Osteoblast (primary cell): Measurements from ENCODE around the gene DNASE2. TPM values are rescaled to one million over a fixed set of nuclear protein-coding genes. Genes with fewer than 3 reads are reported as not detected.
"Not testable (repeated sequence)": the region's sequence is repeated elsewhere in the genome, so short reads cannot be mapped to it uniquely, and the experiment has no call there.

ENCODE experiments used
- DNase-seq: peaks from one replicate; pipeline ENCODE4 v3.0.0; 2011; ENCODE audit warnings: low spot score, mixed read lengths; ENCODE audit not compliant: insufficient read length; ENCODE audit errors: missing footprints
- H2AFZ ChIP-seq: 2 replicates; pipeline ENCODE4 v1.6.0; 2011; ENCODE audit warnings: mild to moderate bottlenecking, low read length
- H3K27ac ChIP-seq: 2 replicates; pipeline ENCODE4 v1.5.1; 2011; ENCODE audit warnings: mild to moderate bottlenecking, low read depth, low read length, moderate library complexity
- H3K27me3 ChIP-seq: 2 replicates; pipeline ENCODE4 v1.6.0; 2012; ENCODE audit warnings: mild to moderate bottlenecking, control low read depth, inconsistent platforms, low read length, moderate library complexity; ENCODE audit not compliant: insufficient read depth
- H3K36me3 ChIP-seq: 2 replicates; pipeline ENCODE4 v1.5.1; 2011; ENCODE audit warnings: mild to moderate bottlenecking, low read length, control low read depth, moderate library complexity; ENCODE audit not compliant: insufficient read depth
- H3K4me1 ChIP-seq: 2 replicates; pipeline ENCODE4 v1.5.1; 2011; ENCODE audit warnings: mild to moderate bottlenecking, low read length, control low read depth, moderate library complexity; ENCODE audit not compliant: insufficient read depth
- H3K4me2 ChIP-seq: 2 replicates; pipeline ENCODE4 v1.6.0; 2011; ENCODE audit warnings: mild to moderate bottlenecking, low read length; ENCODE audit not compliant: insufficient read depth
- H3K4me3 ChIP-seq: fragments of 200-600 bp; sonication (generic); 3 replicates; pipeline ENCODE4 v1.5.1; 2012; ENCODE audit warnings: mild to moderate bottlenecking, low read length, inconsistent platforms; ENCODE audit not compliant: insufficient read depth
- H3K79me2 ChIP-seq: 2 replicates; pipeline ENCODE4 v1.6.0; 2012; ENCODE audit warnings: mild to moderate bottlenecking, low read length, control low read depth, inconsistent platforms; ENCODE audit not compliant: insufficient read depth
- H3K9me3 ChIP-seq: 2 replicates; pipeline ENCODE4 v1.5.1; 2011; ENCODE audit warnings: low read depth, low read length, control low read depth
- H4K20me1 ChIP-seq: 2 replicates; pipeline ENCODE4 v1.6.0; 2012; ENCODE audit warnings: mild to moderate bottlenecking, low read length, control low read depth; ENCODE audit not compliant: insufficient read depth
- CTCF ChIP-seq: IDR thresholded peaks from 2 replicates; pipeline ENCODE4 v1.5.1; 2011; ENCODE audit warnings: mild to moderate bottlenecking, low read depth, low read length, moderate library complexity; ENCODE audit errors: extremely low read depth
- total RNA-seq: library from RNA; depleted of rRNA; stranded (reverse); fragments of >200 nt; gene quantifications from 2 replicates; pipeline ENCODE4 v1.2.3, GENCODE V29; 2012

DNASE2 gene
- total RNA-seq, 1 donor: 48.1 TPM

- peak overlapping the region; percentile 65 for H3K27ac ChIP-seq
- peak overlapping the region; percentile 98 for H3K4me2 ChIP-seq
- no peaks in the 10 kb centered on the region for H3K9me3 ChIP-seq
- no peak for TF ChIP-seq CTCF
- peaks cover 10% of the 10 kb centered on the region for H3K79me2 ChIP-seq
- H3K27me3 ChIP-seq: peaks cover 8% of the 10 kb centered on the region
- H3K4me1 ChIP-seq: peaks cover 13% of the 10 kb centered on the region
- peaks cover 2% of the 10 kb centered on the region for H4K20me1 ChIP-seq
- DNase-seq: peak; percentile 59
- peak overlapping the region; percentile 96 for H2AFZ ChIP-seq
- peaks cover 17% of the 10 kb centered on the region for H3K36me3 ChIP-seq
- peak overlapping the region; percentile 92 for H3K4me3 ChIP-seq
Measured at GRCh38 chr19:12891553-12892021, 10.3 kb upstream of the DNASE2 start.

DNA sequence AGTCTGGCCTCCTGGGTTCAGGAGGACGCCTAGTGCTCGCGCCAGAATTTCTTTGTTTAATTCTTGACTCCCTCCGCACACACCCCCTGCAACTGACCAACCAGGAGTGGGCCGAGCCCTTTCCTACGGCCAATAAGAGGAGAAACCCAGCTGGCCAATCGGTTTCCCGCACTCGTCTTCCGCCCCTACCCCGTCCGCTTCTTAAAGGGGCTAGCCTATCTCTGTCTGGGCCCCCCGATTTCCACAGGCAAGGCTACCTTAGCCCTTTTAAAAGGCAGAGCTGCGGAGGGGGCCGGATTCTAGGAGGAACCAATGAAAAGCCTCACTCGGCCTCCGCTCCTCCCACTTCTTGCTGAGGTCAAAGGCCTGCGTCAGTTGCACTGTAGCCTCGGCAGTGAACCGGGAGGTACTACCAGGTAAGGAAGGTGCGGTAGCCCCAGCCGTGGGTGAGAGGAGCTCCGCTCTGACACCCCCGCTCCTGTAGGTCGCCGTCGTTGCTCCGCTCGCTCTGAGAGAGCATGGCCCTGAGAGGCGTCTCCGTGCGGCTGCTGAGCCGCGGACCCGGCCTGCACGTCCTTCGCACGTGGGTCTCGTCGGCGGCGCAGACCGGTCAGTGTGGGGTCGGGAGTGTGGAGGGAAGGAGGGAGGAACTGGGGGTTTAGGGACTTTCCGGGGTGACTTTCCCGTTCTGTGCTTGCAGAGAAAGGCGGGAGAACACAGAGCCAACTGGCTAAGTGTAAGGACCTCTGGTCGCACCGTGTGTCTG lies 9.7 kb upstream of the DNASE2 start, which contains the start of gene GCDH:
Gene GCDH, plus strand, starts transcription at position 374 of the 766 bp plus-strand sequence. Its CDS starts 145 bp downstream, at position 519.
- H4K20me1 ChIP-seq: peaks cover 2% of the 10 kb centered on the region
- H3K27me3 ChIP-seq: peaks cover 12% of the 10 kb centered on the region
- peak within 1 kb of the TSS; percentile 92 for H3K4me3 ChIP-seq
- H3K9me3 ChIP-seq: no peaks in the 10 kb centered on the region
- DNase-seq: peak; percentile 100
- peaks cover 13% of the 10 kb centered on the region for H3K4me1 ChIP-seq
- peaks cover 11% of the 10 kb centered on the region for H3K36me3 ChIP-seq
- TF ChIP-seq CTCF: no peak
- peak within 1 kb of the TSS; percentile 96 for H2AFZ ChIP-seq
- H3K79me2 ChIP-seq: peaks cover 10% of the 10 kb centered on the region
- peak within 1 kb of the TSS; percentile 98 for H3K4me2 ChIP-seq
- H3K27ac ChIP-seq: peak within 1 kb of the TSS; percentile 65

DNA sequence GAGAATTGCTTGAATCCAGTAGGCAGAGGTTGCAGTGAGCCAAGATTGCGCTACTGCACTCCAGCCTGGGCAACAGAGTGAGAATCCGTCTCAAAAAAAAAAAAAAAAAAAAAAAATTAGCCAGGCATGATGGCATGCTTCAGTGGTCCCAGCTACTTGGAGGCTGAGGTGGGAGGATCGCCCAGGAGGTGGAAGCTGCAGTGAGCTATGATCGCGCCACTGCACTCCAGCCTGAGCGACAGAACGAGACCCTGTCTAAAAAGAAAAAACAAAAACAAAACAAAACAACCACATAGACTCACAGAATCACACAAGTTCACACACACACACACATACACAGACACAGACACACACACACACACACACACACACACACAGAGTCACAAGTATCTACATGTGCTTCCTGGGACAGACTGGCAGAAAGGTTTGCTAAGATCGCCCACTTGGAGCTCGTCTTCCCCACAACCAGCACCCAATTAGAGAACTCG lies 9.1 kb upstream of the DNASE2 start:
- H3K9me3 ChIP-seq, H3K27ac ChIP-seq, H3K36me3 ChIP-seq, H4K20me1 ChIP-seq, DNase-seq: not testable (repeated sequence)
- Histone ChIP-seq H3K4me2 (peak overlapping the region; percentile 98), H3K4me1 (peaks cover 13% of the 10 kb centered on the region), H3K27me3 (peaks cover 12% of the 10 kb centered on the region), H3K79me2 (peaks cover 10% of the 10 kb centered on the region), H2AFZ (peak overlapping the region; percentile 66), H3K4me3 (peak overlapping the region; percentile 92)

DNA sequence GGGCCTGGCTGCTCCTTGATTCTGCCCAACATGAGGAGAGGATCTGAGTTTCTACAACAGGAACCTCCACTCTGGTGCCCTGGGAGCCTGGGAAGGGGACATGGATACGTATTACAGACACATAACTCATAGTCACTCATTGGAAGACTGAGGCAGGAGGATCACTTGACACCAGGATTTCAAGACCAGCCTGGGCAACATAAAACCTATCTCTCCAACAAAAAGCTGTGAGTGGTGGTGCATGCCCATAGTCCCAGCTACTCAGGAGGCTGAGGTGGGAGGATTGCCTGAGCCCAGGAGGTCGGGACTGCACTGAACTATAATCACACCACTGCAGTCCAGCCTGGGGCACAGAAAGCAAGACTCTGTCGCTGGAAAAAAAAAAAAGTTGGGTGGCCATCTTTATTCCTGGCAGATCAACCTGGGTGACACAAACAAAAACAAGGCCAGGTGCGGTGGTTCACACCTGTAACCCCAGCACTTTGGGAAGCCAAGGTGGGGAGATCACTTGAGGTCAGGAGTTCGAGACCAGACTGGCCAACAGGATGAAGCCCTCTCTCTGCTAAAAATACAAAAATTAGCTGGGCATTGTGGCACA lies 6.9 kb upstream of the DNASE2 start:
- TF ChIP-seq CTCF: no peak
- H3K27ac ChIP-seq: no peak overlapping the region

More for the DNA sequence above, 6.9 kb upstream of the DNASE2 start:
- Histone ChIP-seq H3K36me3 (no peaks in the 10 kb centered on the region), H3K27me3 (peaks cover 26% of the 10 kb centered on the region), H3K79me2 (peaks cover 10% of the 10 kb centered on the region), H3K4me2 (no peak overlapping the region), H4K20me1 (peaks cover 2% of the 10 kb centered on the region), H3K4me1 (peaks cover 13% of the 10 kb centered on the region), H2AFZ (no peak overlapping the region), H3K9me3 (peaks cover 9% of the 10 kb centered on the region), H3K4me3 (no peak overlapping the region)
- DNase-seq: peak; percentile 65
